ENCODE results near the gene SLCO1B1.

GRCh38 chr12:21129906-21130305 is 1.1 kb upstream of the SLCO1B1 start:
- TF ChIP-seq CTCF (optimal IDR thresholded peaks at IDR 0.05 in 1 of 3, IDR thresholded peaks at IDR 0.05 in 1 of 3, conservative IDR thresholded peaks at IDR 0.05 in 1 of 3; ENCODE audit: extremely low read depth in 1 of 3, insufficient read depth in 2 of 3, low read length in 3 of 3) (no peak), EZH2 (IDR thresholded peaks at IDR 0.05; ENCODE audit: low read length) (no peak)

Data from keratinocyte (primary cell).